Measurements from ENCODE around the gene COL4A2. TPM values are rescaled to one million over a fixed set of nuclear protein-coding genes. Genes with fewer than 3 reads are reported as not detected.
"Not testable (repeated sequence)": the region's sequence is repeated elsewhere in the genome, so short reads cannot be mapped to it uniquely, and the experiment has no call there.

The COL4A2 gene
- total RNA-seq, 2 experiments from 2014 or later = not detected

- Mint-ChIP-seq H3K9me3 (ENCODE audit: insufficient read depth) (no peaks in the 10 kb centered on the region), H3K27me3 (ENCODE audit: low read depth) (peaks cover 67% of the 10 kb centered on the region), H3K36me3 (ENCODE audit: low read depth) (peaks cover 6% of the 10 kb centered on the region), H3K4me1 (ENCODE audit: low read depth) (peaks cover 5% of the 10 kb centered on the region), H3K27ac (no peak overlapping the region), H3K4me3 (no peak overlapping the region)
- no peak for DNase-seq
- no peak for ATAC-seq
- CTCF ChIA-PET = no interaction called here
- POLR2A ChIA-PET = no interaction called here
Measured at GRCh38 chr13:110305949-110306339, 1.1 kb upstream of the COL4A2 start.

- Mint-ChIP-seq H3K4me1 (ENCODE audit: low read depth) (peaks cover 5% of the 10 kb centered on the region), H3K9me3 (ENCODE audit: insufficient read depth) (no peaks in the 10 kb centered on the region), H3K36me3 (ENCODE audit: low read depth) (peaks cover 6% of the 10 kb centered on the region), H3K4me3 (no peak overlapping the region), H3K27me3 (ENCODE audit: low read depth) (peaks cover 64% of the 10 kb centered on the region), H3K27ac (no peak overlapping the region)
- ChIA-PET CTCF (no interaction called here), POLR2A (no interaction called here)
- ATAC-seq (no peak), DNase-seq (no peak)
Measured at GRCh38 chr13:110306340-110306959, 634 bp upstream of the COL4A2 start.

- peaks cover 67% of the 10 kb centered on the region for H3K27me3 Mint-ChIP-seq (ENCODE audit: low read depth)
- ChIA-PET POLR2A (no interaction called here), CTCF (no interaction called here)
- peaks cover 5% of the 10 kb centered on the region for H3K4me1 Mint-ChIP-seq (ENCODE audit: low read depth)
- ATAC-seq = no peak
- H3K27ac Mint-ChIP-seq = no peak overlapping the region
- no peaks in the 10 kb centered on the region for H3K9me3 Mint-ChIP-seq (ENCODE audit: insufficient read depth)
- no peak for DNase-seq
- H3K36me3 Mint-ChIP-seq (ENCODE audit: low read depth) = peaks cover 6% of the 10 kb centered on the region
- no peak overlapping the region for H3K4me3 Mint-ChIP-seq
Measured at GRCh38 chr13:110307767-110308655, 927 bp downstream of the COL4A2 start.

- POLR2A ChIA-PET = no interaction called here
- no peaks in the 10 kb centered on the region for H3K9me3 Mint-ChIP-seq (ENCODE audit: insufficient read depth)
Measured at GRCh38 chr13:110308656-110309359, 1.7 kb downstream of the COL4A2 start.

GRCh38 chr13:110309661-110310524 lies 2.8 kb downstream of the COL4A2 start:
- Mint-ChIP-seq H3K9me3 (ENCODE audit: insufficient read depth) (no peaks in the 10 kb centered on the region), H3K4me1 (ENCODE audit: low read depth) (peaks cover 5% of the 10 kb centered on the region), H3K27me3 (ENCODE audit: low read depth) (peaks cover 52% of the 10 kb centered on the region), H3K4me3 (no peak overlapping the region), H3K36me3 (ENCODE audit: low read depth) (peaks cover 6% of the 10 kb centered on the region), H3K27ac (no peak overlapping the region)
- POLR2A ChIA-PET = no interaction called here
- no peak for DNase-seq
- CTCF ChIA-PET = no interaction called here
- no peak for ATAC-seq

More at GRCh38 chr13:110308656-110309359, 1.7 kb downstream of the COL4A2 start:
- H3K36me3 Mint-ChIP-seq (ENCODE audit: low read depth) = peaks cover 6% of the 10 kb centered on the region
- peaks cover 62% of the 10 kb centered on the region for H3K27me3 Mint-ChIP-seq (ENCODE audit: low read depth)
- CTCF ChIA-PET = no interaction called here
- DNase-seq (no peak), ATAC-seq (no peak)
- peaks cover 5% of the 10 kb centered on the region for H3K4me1 Mint-ChIP-seq (ENCODE audit: low read depth)
- no peak overlapping the region for H3K27ac Mint-ChIP-seq
- H3K4me3 Mint-ChIP-seq = no peak overlapping the region

GRCh38 chr13:110310541-110311442 lies 3.7 kb downstream of the COL4A2 start:
- peaks cover 45% of the 10 kb centered on the region for H3K27me3 Mint-ChIP-seq (ENCODE audit: low read depth)
- POLR2A ChIA-PET = no interaction called here
- CTCF ChIA-PET = no interaction called here
- DNase-seq (no peak), ATAC-seq (no peak)
- H3K4me1 Mint-ChIP-seq (ENCODE audit: low read depth) = peaks cover 5% of the 10 kb centered on the region
- no peak overlapping the region for H3K4me3 Mint-ChIP-seq
- no peak overlapping the region for H3K27ac Mint-ChIP-seq
- no peaks in the 10 kb centered on the region for H3K9me3 Mint-ChIP-seq (ENCODE audit: insufficient read depth)
- peaks cover 6% of the 10 kb centered on the region for H3K36me3 Mint-ChIP-seq (ENCODE audit: low read depth)

GRCh38 chr13:110311443-110312338 lies 4.6 kb downstream of the COL4A2 start:
- ChIA-PET CTCF (no interaction called here), POLR2A (no interaction called here)
- no peak for DNase-seq
- Mint-ChIP-seq H3K27ac (no peak overlapping the region), H3K9me3 (ENCODE audit: insufficient read depth) (no peaks in the 10 kb centered on the region), H3K36me3 (ENCODE audit: low read depth) (peaks cover 6% of the 10 kb centered on the region), H3K4me3 (no peak overlapping the region), H3K4me1 (ENCODE audit: low read depth) (peaks cover 5% of the 10 kb centered on the region), H3K27me3 (ENCODE audit: low read depth) (peaks cover 40% of the 10 kb centered on the region)
- no peak for ATAC-seq

GRCh38 chr13:110312339-110313031 lies 5.4 kb downstream of the COL4A2 start:
- ATAC-seq (no peak), DNase-seq (no peak)
- ChIA-PET CTCF (no interaction called here), POLR2A (no interaction called here)
- peaks cover 6% of the 10 kb centered on the region for H3K36me3 Mint-ChIP-seq (ENCODE audit: low read depth)
- no peaks in the 10 kb centered on the region for H3K9me3 Mint-ChIP-seq (ENCODE audit: insufficient read depth)
- H3K27ac Mint-ChIP-seq = no peak overlapping the region
- peaks cover 5% of the 10 kb centered on the region for H3K4me1 Mint-ChIP-seq (ENCODE audit: low read depth)
- H3K4me3 Mint-ChIP-seq = no peak overlapping the region
- peaks cover 44% of the 10 kb centered on the region for H3K27me3 Mint-ChIP-seq (ENCODE audit: low read depth)

- H3K4me1 Mint-ChIP-seq (ENCODE audit: low read depth); POLR2A ChIA-PET; ATAC-seq; H3K4me3 Mint-ChIP-seq; H3K9me3 Mint-ChIP-seq (ENCODE audit: insufficient read depth); DNase-seq; H3K36me3 Mint-ChIP-seq (ENCODE audit: low read depth); CTCF ChIA-PET; H3K27ac Mint-ChIP-seq: not testable (repeated sequence)
- H3K27me3 Mint-ChIP-seq (ENCODE audit: low read depth) = peaks cover 37% of the 10 kb centered on the region
Measured at GRCh38 chr13:110313261-110313660, 6.2 kb downstream of the COL4A2 start.

GRCh38 chr13:110313733-110314132 lies 6.6 kb downstream of the COL4A2 start:
- H3K27ac Mint-ChIP-seq; ATAC-seq; DNase-seq; H3K4me3 Mint-ChIP-seq; H3K4me1 Mint-ChIP-seq (ENCODE audit: low read depth); H3K9me3 Mint-ChIP-seq (ENCODE audit: insufficient read depth); H3K36me3 Mint-ChIP-seq (ENCODE audit: low read depth); POLR2A ChIA-PET; CTCF ChIA-PET: not testable (repeated sequence)
- H3K27me3 Mint-ChIP-seq (ENCODE audit: low read depth) = peaks cover 33% of the 10 kb centered on the region

Data from activated CD8-positive, alpha-beta T cell treated with anti-CD3 and anti-CD28 coated beads, Interleukin-2, amount 10 ng/mL, durations not matched to agents 7 days and 5 days (primary cell).